NOMO-1 treated with DMSO at 0.1 percent for 48 hours (cell line): ENCODE data around the gene MGME1.
"Not testable (repeated sequence)": the region's sequence is repeated elsewhere in the genome, so short reads cannot be mapped to it uniquely, and the experiment has no call there.

Source experiments
- DNase-seq: peaks from one replicate; lab custom pipeline; 2025; ENCODE audit not compliant: unreplicated experiment; lab: John Stamatoyannopoulos, UW

MGME1 gene

GRCh38 chr20:17959257-17959627 lies 9.6 kb upstream of the MGME1 start:
- no peak for DNase-seq

GRCh38 chr20:17960400-17960885 lies 8.4 kb upstream of the MGME1 start:
- DNase-seq, result not testable (repeated sequence)

DNA sequence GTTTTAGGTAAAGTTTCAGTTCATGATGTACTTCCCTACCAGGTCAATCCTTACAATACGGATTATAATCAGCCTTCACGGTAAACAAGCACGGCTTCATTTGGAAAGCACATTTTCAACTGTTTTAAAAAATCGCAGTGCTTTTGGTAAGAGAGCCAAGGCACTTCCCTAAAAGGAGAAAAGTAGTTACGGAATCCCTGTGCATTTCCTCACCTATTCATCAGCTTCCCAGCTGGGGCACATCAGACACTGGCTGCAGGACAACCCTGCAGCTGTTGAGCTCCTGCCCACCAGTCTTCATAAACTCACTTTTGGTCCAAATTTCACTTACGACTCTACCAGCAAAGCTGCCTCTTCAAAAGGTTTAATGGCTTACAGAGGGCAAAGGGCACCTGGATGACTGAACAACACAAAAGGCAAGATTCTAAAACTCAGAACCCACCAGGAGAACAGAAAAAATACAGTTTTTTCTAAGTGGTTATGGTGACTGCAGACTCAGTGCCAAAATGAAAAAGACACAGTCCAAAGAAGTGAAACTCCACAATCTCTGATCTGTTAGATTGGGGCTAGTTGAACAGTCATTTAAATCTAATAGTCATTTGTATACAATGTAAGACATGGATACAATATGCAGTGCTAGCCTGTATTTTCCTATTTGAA lies 7.8 kb upstream of the MGME1 start:
- DNase-seq, result no peak

- no peak for DNase-seq
These were observed 7.3 kb upstream of the MGME1 start for GRCh38 chr20:17961587-17961940.

- no peak for DNase-seq
These were observed 5.5 kb upstream of the MGME1 start for GRCh38 chr20:17963114-17963897.

DNA sequence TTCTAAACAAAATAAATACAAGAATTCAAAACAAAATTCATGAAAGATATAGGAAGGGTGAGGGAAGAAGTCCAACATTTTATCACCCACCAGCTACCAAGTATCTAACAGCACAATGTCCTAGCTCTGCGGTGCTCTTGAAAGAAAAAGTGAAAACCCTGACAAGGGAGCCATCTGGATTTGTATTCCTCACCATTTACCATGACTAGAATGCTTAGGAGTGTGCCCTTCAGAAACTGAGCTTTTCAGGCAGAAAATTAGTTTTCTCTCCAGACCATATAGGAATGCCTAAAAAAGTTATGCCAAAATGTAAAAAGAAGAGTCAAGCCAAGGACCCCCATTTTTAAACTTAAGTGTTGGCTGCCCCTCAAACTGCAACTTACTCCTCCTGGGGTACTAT lies 4.7 kb upstream of the MGME1 start:
- no peak for DNase-seq

- no peak for DNase-seq
These were observed 4.2 kb upstream of the MGME1 start for GRCh38 chr20:17964632-17965031.

DNA sequence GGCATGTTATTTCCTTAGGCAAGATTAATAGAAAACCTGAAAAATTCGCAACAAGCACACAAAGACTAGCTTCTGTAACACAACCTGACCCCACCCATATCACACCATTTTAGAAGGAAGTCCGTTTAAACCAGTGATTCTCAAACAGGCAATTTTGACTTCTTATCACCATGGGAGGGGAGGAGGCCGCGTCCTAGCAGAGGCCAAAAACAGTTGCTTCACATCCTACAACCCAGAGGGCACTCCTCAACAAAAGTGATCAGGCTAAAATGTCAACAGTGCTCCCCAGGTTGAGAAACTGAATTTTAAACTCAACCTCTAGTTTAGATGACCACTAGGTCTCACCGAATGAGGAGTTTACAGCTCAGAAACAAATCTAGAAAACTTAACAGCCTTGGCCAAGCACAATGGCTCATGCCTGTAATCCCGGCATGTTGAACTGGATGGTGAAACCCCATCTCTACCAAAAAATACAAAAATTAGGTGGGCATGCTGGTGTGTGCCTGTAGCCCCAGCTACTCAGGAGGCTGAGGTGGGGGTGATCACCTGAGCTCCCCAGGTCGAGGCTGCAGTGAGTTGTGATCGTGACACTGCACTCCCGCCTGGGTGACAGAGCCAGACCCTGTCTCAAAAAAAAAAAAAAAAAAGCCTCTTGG lies 3.6 kb upstream of the MGME1 start:
- peak; percentile 39 for DNase-seq

DNA sequence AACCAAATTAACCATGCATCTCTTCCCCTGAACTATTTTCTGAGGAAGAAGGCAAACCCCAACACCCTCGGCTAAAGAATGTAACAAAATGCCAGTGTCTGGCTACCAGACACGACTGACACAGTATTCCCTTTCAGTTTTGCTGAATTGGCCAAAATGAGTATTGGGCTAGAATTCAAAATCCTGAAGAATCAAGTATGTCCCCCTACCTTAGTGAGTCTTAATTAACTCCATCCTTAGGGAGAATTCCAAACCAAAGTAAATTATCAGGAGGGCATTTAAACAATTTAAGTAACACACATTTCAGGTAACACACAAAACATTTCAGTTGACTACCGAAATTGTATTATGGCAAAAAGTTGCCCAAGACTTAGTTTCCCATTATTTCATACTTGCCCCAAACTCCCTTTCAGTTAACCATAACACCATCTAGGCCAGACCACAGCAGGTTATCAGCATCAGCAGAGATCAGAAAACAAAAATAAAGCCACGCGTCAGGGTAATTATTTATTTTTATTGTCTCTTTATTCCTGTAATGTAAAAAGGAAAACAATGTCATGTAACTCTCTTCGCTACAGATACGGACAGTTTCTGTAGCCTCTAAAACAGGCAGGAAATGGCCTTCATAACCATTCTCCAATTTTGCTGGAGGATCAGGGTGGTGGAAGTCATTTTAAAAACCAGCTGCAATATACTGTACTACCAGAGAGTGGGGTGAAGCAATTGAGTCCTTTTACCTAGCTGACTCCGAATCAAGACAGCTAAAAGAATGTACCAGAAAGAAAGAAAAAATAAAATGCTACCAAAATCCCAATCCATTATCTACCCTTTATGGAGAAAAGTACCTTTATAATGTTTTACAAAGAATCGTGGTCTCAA lies 2.1 kb upstream of the MGME1 start:
- DNase-seq, result peak; percentile 72

DNA sequence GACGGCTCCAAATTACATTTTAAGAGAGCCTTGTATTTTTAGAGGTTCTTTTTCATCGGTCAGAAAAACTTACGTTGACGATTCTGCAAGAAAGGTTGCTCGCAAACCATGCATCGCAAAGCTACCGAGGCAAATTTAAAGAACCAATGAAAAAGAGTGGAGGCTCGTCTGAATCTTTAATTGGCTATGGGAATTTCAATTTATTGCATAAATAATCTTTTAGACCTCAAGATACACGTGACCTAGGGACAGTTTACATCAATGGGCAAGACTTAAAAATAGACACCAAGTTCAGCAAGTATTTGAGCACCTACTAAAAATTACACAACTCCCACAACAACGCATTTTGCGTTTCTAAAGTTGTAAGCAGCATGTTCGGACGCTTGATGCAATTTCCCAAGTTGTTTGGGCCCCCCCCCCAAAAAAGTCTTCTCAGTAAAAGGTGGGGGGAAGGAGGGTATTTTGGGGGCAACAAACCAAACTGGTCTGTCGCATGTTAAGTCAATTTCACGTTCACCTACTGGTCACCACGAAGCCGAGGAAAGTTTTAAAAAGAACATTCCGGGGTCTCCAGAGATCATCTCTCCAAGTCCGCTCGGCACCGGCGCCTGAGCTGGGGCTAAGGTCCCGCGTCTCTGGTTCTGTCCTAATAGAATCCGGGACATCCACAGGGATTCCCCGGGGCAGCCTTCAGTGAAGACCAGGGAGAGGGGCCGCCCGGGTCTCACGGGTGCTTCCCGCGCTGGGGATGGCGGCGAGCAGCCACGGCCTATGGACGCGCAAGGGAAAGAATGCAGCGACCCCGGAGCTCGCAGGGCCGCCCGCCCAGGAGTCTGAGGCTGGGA lies 1.1 kb upstream of the MGME1 start:
- DNase-seq, result peak; percentile 48

- peak; percentile 33 for DNase-seq
These were observed 563 bp downstream of the MGME1 start for GRCh38 chr20:17969278-17969883.

- peak; percentile 91 for DNase-seq
These were observed 1.1 kb downstream of the MGME1 start for GRCh38 chr20:17969884-17970409.

DNA sequence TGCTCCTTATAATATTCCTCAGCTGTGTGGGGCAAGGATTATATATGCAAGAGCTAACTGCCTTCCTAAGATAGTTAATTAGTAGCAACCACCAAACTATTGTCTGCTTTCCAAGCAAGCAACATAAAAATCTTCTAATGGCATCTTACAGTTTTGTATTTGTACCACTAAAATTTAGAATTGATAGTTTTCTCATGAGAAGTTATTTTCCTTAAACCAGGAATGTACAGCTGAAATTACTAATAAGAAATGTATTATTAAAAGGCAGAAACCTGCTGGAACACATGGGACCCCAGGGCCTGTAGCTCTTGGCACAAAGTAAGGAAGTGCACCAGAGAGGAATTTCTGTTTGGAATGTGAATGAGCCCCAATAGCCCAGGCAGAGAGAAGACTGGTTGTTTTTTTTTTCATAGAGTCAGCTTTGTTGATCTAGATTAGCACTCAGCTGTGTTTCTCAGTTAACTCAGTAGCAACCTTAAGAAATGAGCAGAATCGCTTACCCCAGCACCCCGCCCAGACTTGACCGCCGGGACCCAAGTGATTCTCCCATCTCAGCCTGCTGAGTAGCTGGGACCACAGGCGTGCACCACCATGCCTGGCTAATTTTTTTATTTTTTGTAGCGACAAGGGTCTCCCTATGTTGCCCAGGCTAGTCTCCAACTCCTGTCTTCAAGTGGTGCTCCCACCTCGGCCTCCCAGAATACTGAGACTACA lies 2.6 kb downstream of the MGME1 start:
- DNase-seq, result no peak

- DNase-seq, result no peak
These were observed 3.3 kb downstream of the MGME1 start for GRCh38 chr20:17972121-17972520.

DNA sequence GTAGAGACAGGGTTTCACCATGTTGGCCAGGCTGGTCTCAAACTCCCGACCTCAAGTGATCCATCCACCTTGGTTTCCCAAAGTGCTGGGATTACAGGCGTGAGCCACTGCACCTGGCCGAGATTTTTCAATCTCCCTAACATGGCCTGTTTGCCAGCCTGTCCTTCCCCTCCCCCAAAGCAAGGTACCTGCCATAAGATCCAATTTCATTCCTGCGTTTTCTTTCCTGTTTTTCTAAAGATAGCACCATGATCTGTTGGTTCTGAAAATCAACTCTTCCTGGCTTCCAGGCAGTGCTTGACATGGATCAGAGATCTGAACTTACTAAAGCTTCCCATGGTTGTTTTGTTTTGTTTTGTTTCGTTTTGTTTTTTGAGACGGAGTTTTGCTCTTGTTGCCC lies 7.5 kb downstream of the MGME1 start:
- DNase-seq, result no peak

DNA sequence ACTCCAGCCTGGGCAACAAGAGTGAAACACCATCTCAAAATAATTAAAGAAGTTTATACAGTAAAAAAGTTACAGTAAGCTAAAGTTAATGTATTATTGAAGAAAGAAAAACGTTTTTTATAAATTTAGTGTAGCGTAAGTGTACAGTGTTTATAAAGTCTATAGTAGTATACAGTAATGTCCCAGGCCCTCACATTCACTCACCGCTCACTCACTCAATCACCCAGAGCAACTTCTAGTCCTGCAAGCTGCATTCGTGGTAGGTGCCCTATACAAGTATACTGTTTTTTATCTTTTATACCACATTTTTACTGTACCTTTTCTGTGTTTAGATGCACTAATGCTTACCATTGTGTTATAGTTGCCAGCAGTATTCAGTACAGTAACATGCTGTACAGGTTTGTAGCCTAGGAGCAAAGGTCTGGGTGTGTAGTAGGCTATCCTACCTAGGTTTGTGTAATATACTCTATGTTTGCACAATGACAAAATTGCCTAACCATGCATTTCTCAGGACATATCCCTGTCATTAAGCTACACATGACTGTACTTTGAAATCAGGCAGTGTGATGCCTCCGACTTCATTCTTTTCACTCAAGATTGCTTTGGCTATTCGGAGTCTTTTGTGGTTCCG lies 16.7 kb downstream of the MGME1 start:
- DNase-seq, result no peak

DNA sequence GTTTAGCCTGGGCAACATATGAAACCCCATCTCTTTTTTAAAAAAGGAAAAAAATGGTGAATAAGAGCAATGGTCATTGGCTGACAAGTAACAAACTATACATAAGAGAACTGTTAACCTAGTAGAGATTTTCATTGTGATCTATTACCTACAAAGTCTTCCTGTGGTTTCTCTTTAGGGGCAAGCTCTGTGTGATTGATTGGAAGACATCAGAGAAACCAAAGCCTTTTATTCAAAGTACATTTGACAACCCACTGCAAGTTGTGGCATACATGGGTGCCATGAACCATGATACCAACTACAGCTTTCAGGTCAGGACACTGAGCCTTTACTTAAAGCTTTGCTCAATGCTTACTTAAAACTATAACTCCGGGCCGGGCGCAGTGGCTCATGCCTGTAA lies 19.2 kb downstream of the MGME1 start:
- DNase-seq, result no peak

GRCh38 chr20:17990278-17990972 lies 21.6 kb downstream of the MGME1 start:
- no peak for DNase-seq
